ENCODE measurements around the gene CYGB. TPM values are rescaled to one million over a fixed set of nuclear protein-coding genes. Genes with fewer than 3 reads are reported as not detected.

Gene CYGB
- total RNA-seq, 5 donors from 2014 or later (not counting 1 experiment from before 2014, with no cell fraction given) = 0.20 to 0.76 (median 0.65) TPM

- Histone ChIP-seq H3K36me3 (ENCODE audit: control insufficient read depth in 2 of 2, extremely low read depth in 1 of 2, insufficient read depth in 1 of 2, low read length in 1 of 2) (no peaks in the 10 kb centered on the region), H3K4me3 (ENCODE audit: control insufficient read depth in 1 of 2, extremely low read depth in 1 of 2, low read length in 1 of 2) (no peak overlapping the region), H3K9me3 (no peaks in the 10 kb centered on the region), H3K27me3 (replicated peaks in 1 of 2; ENCODE audit: control insufficient read depth in 2 of 2, extremely low read depth in 1 of 2, insufficient read depth in 2 of 2, low read length in 1 of 2) (peaks cover 4 to 69% of the 10 kb centered on the region in 2 experiments), H3K4me1 (ENCODE audit: control insufficient read depth in 1 of 2, extremely low read depth in 1 of 2, insufficient read depth in 2 of 2, low read length in 2 of 2) (peaks cover 0 to 18% of the 10 kb centered on the region in 2 experiments), H3K27ac (ENCODE audit: low read length) (no peak overlapping the region)
- WGBS (ENCODE audit: insufficient coverage) = 89% methylated on average over 4 of the region's 8 CpGs
- ChIA-PET POLR2A (no interaction called here), CTCF (interaction anchor here in 1 of 2 donors (0.7 kb wide), 1 partner anchor 210 kb away, joined by 3 read pairs; no protein-coding TSS in a partner anchor)
- no peaks in the 10 kb centered on the region for H3K36me3 Mint-ChIP-seq
- H3K4me1 Mint-ChIP-seq = peaks cover 3 to 11% (median 9%) of the 10 kb centered on the region in 3 donors
- H3K4me3 Mint-ChIP-seq = no peak overlapping the region
- DNase-seq (no peak), ATAC-seq (replicated peaks in 1 of 4) (no peak)
- H3K9me3 Mint-ChIP-seq = no peaks in the 10 kb centered on the region
- H3K27ac Mint-ChIP-seq = no peak overlapping the region
- H3K27me3 Mint-ChIP-seq = peaks cover 19 to 48% of the 10 kb centered on the region in 2 donors
Observed at GRCh38 chr17:76542984-76543383, 5.5 kb upstream of the CYGB start.

GRCh38 chr17:76542566-76542971, 5.1 kb upstream of the CYGB start:
- no peaks in the 10 kb centered on the region for H3K9me3 Mint-ChIP-seq
- no peaks in the 10 kb centered on the region for H3K9me3 ChIP-seq
- peaks cover 19 to 48% of the 10 kb centered on the region in 2 donors for H3K27me3 Mint-ChIP-seq
- ATAC-seq (replicated peaks in 1 of 4) (no peak), DNase-seq (no peak)
- ChIA-PET CTCF (no interaction called here), POLR2A (no interaction called here)
- no peak overlapping the region for H3K4me3 ChIP-seq (ENCODE audit: control insufficient read depth in 1 of 2, extremely low read depth in 1 of 2, low read length in 1 of 2)
- no peaks in the 10 kb centered on the region for H3K36me3 Mint-ChIP-seq
- no peak overlapping the region for H3K4me3 Mint-ChIP-seq
- no peak overlapping the region for H3K27ac ChIP-seq (ENCODE audit: low read length)
- no peak overlapping the region for H3K27ac Mint-ChIP-seq
- H3K4me1 ChIP-seq (ENCODE audit: control insufficient read depth in 1 of 2, extremely low read depth in 1 of 2, insufficient read depth in 2 of 2, low read length in 2 of 2) = peaks cover 0 to 18% of the 10 kb centered on the region in 2 experiments
- peaks cover 3 to 11% (median 9%) of the 10 kb centered on the region in 3 donors for H3K4me1 Mint-ChIP-seq
- no peaks in the 10 kb centered on the region for H3K36me3 ChIP-seq (ENCODE audit: control insufficient read depth in 2 of 2, extremely low read depth in 1 of 2, insufficient read depth in 1 of 2, low read length in 1 of 2)
- H3K27me3 ChIP-seq (replicated peaks in 1 of 2; ENCODE audit: control insufficient read depth in 2 of 2, extremely low read depth in 1 of 2, insufficient read depth in 2 of 2, low read length in 1 of 2) = peaks cover 4 to 69% of the 10 kb centered on the region in 2 experiments
- 88% methylated on average over 10 of the region's 10 CpGs for WGBS (ENCODE audit: insufficient coverage)

GRCh38 chr17:76541739-76542454, 4.4 kb upstream of the CYGB start:
- H3K27ac ChIP-seq (ENCODE audit: low read length) = no peak overlapping the region
- Mint-ChIP-seq H3K4me1 (peaks cover 3 to 11% (median 10%) of the 10 kb centered on the region in 3 donors), H3K27ac (no peak overlapping the region), H3K27me3 (peaks cover 19 to 49% of the 10 kb centered on the region in 2 donors), H3K9me3 (no peaks in the 10 kb centered on the region), H3K4me3 (no peak overlapping the region), H3K36me3 (no peaks in the 10 kb centered on the region)
- no peaks in the 10 kb centered on the region for H3K36me3 ChIP-seq (ENCODE audit: control insufficient read depth in 2 of 2, extremely low read depth in 1 of 2, insufficient read depth in 1 of 2, low read length in 1 of 2)
- H3K4me1 ChIP-seq (ENCODE audit: control insufficient read depth in 1 of 2, extremely low read depth in 1 of 2, insufficient read depth in 2 of 2, low read length in 2 of 2) = peaks cover 0 to 16% of the 10 kb centered on the region in 2 experiments
- H3K4me3 ChIP-seq (ENCODE audit: control insufficient read depth in 1 of 2, extremely low read depth in 1 of 2, low read length in 1 of 2) = no peak overlapping the region
- CTCF ChIA-PET = no interaction called here
- 92% methylated on average over 4 of the region's 10 CpGs for WGBS (ENCODE audit: insufficient coverage)
- POLR2A ChIA-PET = no interaction called here
- ATAC-seq (replicated peaks in 1 of 4) = no peak
- DNase-seq = no peak
- H3K27me3 ChIP-seq (replicated peaks in 1 of 2; ENCODE audit: control insufficient read depth in 2 of 2, extremely low read depth in 1 of 2, insufficient read depth in 2 of 2, low read length in 1 of 2) = peaks cover 4 to 74% of the 10 kb centered on the region in 2 experiments
- H3K9me3 ChIP-seq = no peaks in the 10 kb centered on the region

- ChIA-PET CTCF (interaction anchor here (0.5 to 0.7 kb wide), 2 partner anchors 579 to 1602 kb away, joined by 3 read pairs; no protein-coding TSS in a partner anchor), POLR2A (no interaction called here)
- Mint-ChIP-seq H3K4me3 (no peak overlapping the region), H3K9me3 (no peaks in the 10 kb centered on the region), H3K27me3 (peaks cover 23 to 58% of the 10 kb centered on the region in 2 donors), H3K36me3 (no peaks in the 10 kb centered on the region), H3K27ac (no peak overlapping the region), H3K4me1 (peaks cover 3 to 11% (median 11%) of the 10 kb centered on the region in 3 donors)
- Histone ChIP-seq H3K36me3 (ENCODE audit: control insufficient read depth in 2 of 2, extremely low read depth in 1 of 2, insufficient read depth in 1 of 2, low read length in 1 of 2) (no peaks in the 10 kb centered on the region), H3K9me3 (no peaks in the 10 kb centered on the region), H3K4me3 (ENCODE audit: control insufficient read depth in 1 of 2, extremely low read depth in 1 of 2, low read length in 1 of 2) (no peak overlapping the region), H3K4me1 (ENCODE audit: control insufficient read depth in 1 of 2, extremely low read depth in 1 of 2, insufficient read depth in 2 of 2, low read length in 2 of 2) (peaks cover 0 to 14% of the 10 kb centered on the region in 2 experiments), H3K27me3 (replicated peaks in 1 of 2; ENCODE audit: control insufficient read depth in 2 of 2, extremely low read depth in 1 of 2, insufficient read depth in 2 of 2, low read length in 1 of 2) (peaks cover 4 to 80% of the 10 kb centered on the region in 2 experiments), H3K27ac (ENCODE audit: low read length) (no peak overlapping the region)
- DNase-seq = peak in 1 of 35 experiments; percentile 28
- ATAC-seq (replicated peaks in 1 of 4) = peak in 2 of 4 experiments; percentile 25 to 50
- 27% methylated on average over 12 of the region's 27 CpGs for WGBS (ENCODE audit: insufficient coverage)
Observed at GRCh38 chr17:76540381-76541300, 3.1 kb upstream of the CYGB start.

GRCh38 chr17:76539631-76540271, 2.2 kb upstream of the CYGB start, which contains the start of gene PRCD:
Gene PRCD (plus strand): TSS chr17:76540044. CDS start chr17:76540142, 98 bp downstream.
- Histone ChIP-seq H3K27me3 (replicated peaks in 1 of 2; ENCODE audit: control insufficient read depth in 2 of 2, extremely low read depth in 1 of 2, insufficient read depth in 2 of 2, low read length in 1 of 2) (peaks cover 4 to 84% of the 10 kb centered on the region in 2 experiments), H3K9me3 (no peaks in the 10 kb centered on the region), H3K4me3 (ENCODE audit: control insufficient read depth in 1 of 2, extremely low read depth in 1 of 2, low read length in 1 of 2) (no peak within 1 kb of the TSS), H3K4me1 (ENCODE audit: control insufficient read depth in 1 of 2, extremely low read depth in 1 of 2, insufficient read depth in 2 of 2, low read length in 2 of 2) (peaks cover 0 to 14% of the 10 kb centered on the region in 2 experiments), H3K27ac (ENCODE audit: low read length) (no peak within 1 kb of the TSS), H3K36me3 (ENCODE audit: control insufficient read depth in 2 of 2, extremely low read depth in 1 of 2, insufficient read depth in 1 of 2, low read length in 1 of 2) (no peaks in the 10 kb centered on the region)
- Mint-ChIP-seq H3K27ac (peak within 1 kb of the TSS in 1 of 2 donors; percentile 63), H3K27me3 (peaks cover 23 to 62% of the 10 kb centered on the region in 2 donors), H3K9me3 (no peaks in the 10 kb centered on the region), H3K4me3 (peak within 1 kb of the TSS; percentile 41 to 61 (median 59)), H3K4me1 (peaks cover 5 to 15% (median 11%) of the 10 kb centered on the region in 3 donors), H3K36me3 (no peaks in the 10 kb centered on the region)
- 90% methylated on average over 9 of the region's 22 CpGs for WGBS (ENCODE audit: insufficient coverage)
- ChIA-PET POLR2A (no interaction called here), CTCF (interaction anchor here (0.5 to 0.7 kb wide), 2 partner anchors 578 to 1602 kb away, joined by 3 read pairs; no protein-coding TSS in a partner anchor)
- ATAC-seq (replicated peaks in 1 of 4) (no peak), DNase-seq (no peak)
